ENCODE data around the gene SH3GL3.

- TF ChIP-seq CTCF (IDR thresholded peaks at IDR 0.05) (no peak), POLR2A (IDR thresholded peaks at IDR 0.05) (no peak)
Measured at GRCh38 chr15:83556068-83556467, 108.9 kb downstream of the SH3GL3 start.
